HepG2 (cell line): ENCODE results near the gene TRIM8. TPM values are rescaled to one million over a fixed set of nuclear protein-coding genes. Genes with fewer than 3 reads are reported as not detected.

Experiments used
- AGO1 ChIP-seq: fragments of 200-400 bp; formaldehyde crosslinking; IDR thresholded peaks from 2 replicates; pipeline ENCODE4 v1.6.1; 2017; ENCODE audit warnings: mild to moderate bottlenecking, low read depth, low read length, moderate library complexity; ENCODE audit not compliant: poor library complexity, severe bottlenecking
- ATF1 ChIP-seq: IDR thresholded peaks from 2 replicates; pipeline ENCODE4 v1.6.1; 2016; ENCODE audit warnings: mild to moderate bottlenecking, control low read depth
- BCL6 ChIP-seq: IDR thresholded peaks from 2 replicates; pipeline ENCODE4 v1.6.1; 2016; ENCODE audit warnings: missing genetic modification reagents, missing compliant biosample characterization
- HOXA9 ChIP-seq: sonication (generic); formaldehyde crosslinking; IDR thresholded peaks from 2 replicates; pipeline ENCODE4 v1.8.1; 2022; ENCODE audit warnings: missing genetic modification reagents, mild to moderate bottlenecking, moderate library complexity, borderline replicate concordance
- KDM2A ChIP-seq: sonication (generic); formaldehyde crosslinking; IDR thresholded peaks from 2 replicates; pipeline ENCODE4 v1.4.0; 2020; ENCODE audit warnings: low read depth, missing genetic modification reagents, borderline replicate concordance
- KLF13 ChIP-seq: sonication (generic); formaldehyde crosslinking; IDR thresholded peaks from 2 replicates; pipeline ENCODE4 v1.4.0; 2020; ENCODE audit warnings: mild to moderate bottlenecking, missing genetic modification reagents
- PTBP1 ChIP-seq: fragments of 200-400 bp; formaldehyde crosslinking; IDR thresholded peaks from 2 replicates; pipeline ENCODE4 v1.6.1; 2018; ENCODE audit warnings: low read length, low read depth; ENCODE audit not compliant: poor library complexity, severe bottlenecking
- RAD21 ChIP-seq: fragments of 450-650 bp; formaldehyde crosslinking; IDR thresholded peaks from 2 replicates; pipeline ENCODE4 v1.5.0; 2020; ENCODE audit warnings: mild to moderate bottlenecking
- RBFOX2 ChIP-seq: fragments of 200-400 bp; formaldehyde crosslinking; IDR thresholded peaks from 2 replicates; pipeline ENCODE4 v1.6.1; 2017; ENCODE audit warnings: low read depth, mild to moderate bottlenecking, low read length
- RBM22 ChIP-seq: fragments of 200-400 bp; formaldehyde crosslinking; optimal IDR thresholded peaks from 2 replicates; pipeline ENCODE3; 2017; ENCODE audit warnings: mild to moderate bottlenecking, low read length, moderate library complexity
- TSC22D2 ChIP-seq: sonication (generic); formaldehyde crosslinking; IDR thresholded peaks from 2 replicates; pipeline ENCODE4 v1.5.1; 2020; ENCODE audit warnings: missing genetic modification reagents, mild to moderate bottlenecking, borderline replicate concordance
- XBP1 ChIP-seq: sonication (generic); formaldehyde crosslinking; IDR thresholded peaks from 2 replicates; pipeline ENCODE4 v1.5.0; 2020; ENCODE audit warnings: missing genetic modification reagents
- ZBTB10 ChIP-seq: sonication (generic); formaldehyde crosslinking; IDR thresholded peaks from 2 replicates; pipeline ENCODE4 v1.4.0; 2020; ENCODE audit warnings: missing genetic modification reagents, borderline replicate concordance
- ZBTB20 ChIP-seq: sonication (generic); formaldehyde crosslinking; IDR thresholded peaks from 2 replicates; pipeline ENCODE4 v1.8.1; 2023; ENCODE audit warnings: missing genetic modification reagents, low read depth, mild to moderate bottlenecking, borderline replicate concordance
- ZMYM2 ChIP-seq: sonication (generic); formaldehyde crosslinking; IDR thresholded peaks from 2 replicates; pipeline ENCODE4 v1.8.0; 2022; ENCODE audit warnings: mild to moderate bottlenecking, missing genetic modification reagents
- ZNF501 ChIP-seq: sonication (generic); formaldehyde crosslinking; IDR thresholded peaks from 2 replicates; pipeline ENCODE4 v1.5.1; 2020; ENCODE audit warnings: mild to moderate bottlenecking, moderate library complexity, missing genetic modification reagents
- ZNF574 ChIP-seq: sonication (generic); formaldehyde crosslinking; IDR thresholded peaks from 2 replicates; pipeline ENCODE4 v1.4.0; 2020; ENCODE audit warnings: missing genetic modification reagents
- ZSCAN31 ChIP-seq: sonication (generic); formaldehyde crosslinking; IDR thresholded peaks from 2 replicates; pipeline ENCODE4 v1.5.0; 2020; ENCODE audit warnings: low read depth, mild to moderate bottlenecking, missing genetic modification reagents
- polyA plus RNA-seq, 8 experiments: library from polyadenylated mRNA; depleted of rRNA in 3 of 8; stranded (reverse) in 7 of 8; unstranded in 1 of 8; fragments of >200 nt; fragmentation: Illumina TruSeq in 4 of 8; extraction: Trizol in 4 of 8; gene quantifications; 2 replicates each; pipeline versions ENCODE4 v1.2.1 to v1.2.3, GENCODE V29; 2011 to 2016; ENCODE audit warnings: low read depth in 4 of 8, missing spikeins in 1 of 8, mixed read lengths in 1 of 8; ENCODE audit not compliant: insufficient read depth in 1 of 8
- total RNA-seq, 5 experiments: library from RNA; depleted of rRNA; stranded (reverse); fragments of >200 nt; fragmentation: Illumina TruSeq; extraction: Trizol; gene quantifications; 2 replicates each; pipeline ENCODE4 v1.2.3, GENCODE V29; 2016; ENCODE audit warnings: low read depth in 1 of 5
- TF ChIP-seq, protein P1 (sequence below): sonication (generic); formaldehyde crosslinking; IDR thresholded peaks from 2 replicates; pipeline ENCODE4 v1.4.0; 2020; ENCODE audit warnings: missing genetic modification reagents
- TF ChIP-seq, protein P2 (sequence below): sonication (generic); formaldehyde crosslinking; IDR thresholded peaks from 2 replicates; pipeline ENCODE4 v1.8.0; 2022; ENCODE audit warnings: missing genetic modification reagents, low read depth, mild to moderate bottlenecking, borderline replicate concordance

TRIM8 gene
- total and polyA plus RNA-seq, 2 of the 13 experiments (the other 11 are each of a cell fraction or from before 2014, with no cell fraction given): 38.9 to 66.5 TPM

GRCh38 chr10:102642736-102643335 lies 1.4 kb upstream of the TRIM8 start (continued):
- TF ChIP-seq, protein P1, sequence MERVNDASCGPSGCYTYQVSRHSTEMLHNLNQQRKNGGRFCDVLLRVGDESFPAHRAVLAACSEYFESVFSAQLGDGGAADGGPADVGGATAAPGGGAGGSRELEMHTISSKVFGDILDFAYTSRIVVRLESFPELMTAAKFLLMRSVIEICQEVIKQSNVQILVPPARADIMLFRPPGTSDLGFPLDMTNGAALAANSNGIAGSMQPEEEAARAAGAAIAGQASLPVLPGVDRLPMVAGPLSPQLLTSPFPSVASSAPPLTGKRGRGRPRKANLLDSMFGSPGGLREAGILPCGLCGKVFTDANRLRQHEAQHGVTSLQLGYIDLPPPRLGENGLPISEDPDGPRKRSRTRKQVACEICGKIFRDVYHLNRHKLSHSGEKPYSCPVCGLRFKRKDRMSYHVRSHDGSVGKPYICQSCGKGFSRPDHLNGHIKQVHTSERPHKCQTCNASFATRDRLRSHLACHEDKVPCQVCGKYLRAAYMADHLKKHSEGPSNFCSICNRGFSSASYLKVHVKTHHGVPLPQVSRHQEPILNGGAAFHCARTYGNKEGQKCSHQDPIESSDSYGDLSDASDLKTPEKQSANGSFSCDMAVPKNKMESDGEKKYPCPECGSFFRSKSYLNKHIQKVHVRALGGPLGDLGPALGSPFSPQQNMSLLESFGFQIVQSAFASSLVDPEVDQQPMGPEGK (CRISPR knock-in tag): no peak
- TF ChIP-seq KDM2A (CRISPR knock-in tag) (peak; percentile 42; the same call in 1 of the 2 replicates), BCL6 (CRISPR knock-in tag) (no peak), HOXA9 (CRISPR knock-in tag) (no peak), ZMYM2 (CRISPR knock-in tag) (no peak), XBP1 (CRISPR knock-in tag) (no peak), ZBTB10 (CRISPR knock-in tag) (no peak), ATF1 (CRISPR knock-in tag) (no peak), AGO1 (no peak), ZBTB20 (no peak), TSC22D2 (CRISPR knock-in tag) (0 out of 2 replicates have a peak, but pooled peaks have one; percentile 4), RAD21 (CRISPR knock-in tag) (0 out of 2 replicates have a peak, but pooled peaks have one; percentile 21), ZSCAN31 (CRISPR knock-in tag) (no peak), RBM22 (peak; percentile 56), RBFOX2 (peak; percentile 75), KLF13 (no peak), ZNF574 (CRISPR knock-in tag) (peak; percentile 5; the same call in 1 of the 2 replicates), ZNF501 (CRISPR knock-in tag) (no peak), PTBP1 (peak; percentile 34)
- TF ChIP-seq, protein P2, sequence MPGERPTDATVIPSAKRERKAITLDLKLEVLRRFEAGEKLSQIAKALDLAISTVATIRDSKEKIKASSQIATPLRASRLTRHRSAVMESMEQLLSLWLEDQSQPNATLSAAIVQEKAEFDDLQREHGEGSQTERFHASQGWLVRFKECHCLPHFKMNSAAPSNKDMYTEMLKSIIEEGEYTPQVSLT (CRISPR knock-in tag): no peak
